T-helper 22 cell (primary cell): ENCODE measurements around the gene PPP2R5C.

Source experiments
- DNase-seq: peaks from one replicate; pipeline ENCODE4 v3.0.0-alpha.2; 2020; ENCODE audit warnings: low read depth

PPP2R5C gene

DNA sequence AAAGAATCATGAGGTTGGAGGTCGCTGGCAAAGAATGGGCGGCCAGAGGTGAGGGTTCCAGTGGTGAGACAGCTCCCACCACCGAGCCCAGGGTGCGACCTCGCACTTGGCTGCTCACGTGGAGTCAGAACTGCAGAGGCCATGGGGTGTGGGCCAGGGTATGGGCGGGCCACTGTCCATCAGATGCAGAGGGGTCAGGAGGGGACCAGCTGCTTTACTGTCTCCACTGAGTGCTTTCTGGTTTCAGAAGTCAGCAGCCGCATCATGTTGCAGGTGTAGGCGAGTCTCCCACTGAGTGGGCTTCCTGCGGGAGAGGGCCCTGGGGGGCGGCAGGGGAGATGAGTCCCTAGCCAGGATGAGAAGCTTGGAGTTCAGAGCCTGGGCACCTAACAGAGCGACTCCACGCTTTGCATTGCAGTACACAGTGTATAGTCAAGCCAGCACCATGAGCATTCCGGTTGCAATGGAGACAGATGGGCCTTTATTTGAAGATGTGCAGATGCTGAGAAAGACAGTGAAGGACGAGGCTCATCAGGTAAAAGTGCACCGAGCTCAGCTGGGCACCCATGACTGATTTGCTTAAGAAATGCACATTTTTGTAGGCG is 156.0 kb downstream of the PPP2R5C start:
- DNase-seq = no peak

DNA sequence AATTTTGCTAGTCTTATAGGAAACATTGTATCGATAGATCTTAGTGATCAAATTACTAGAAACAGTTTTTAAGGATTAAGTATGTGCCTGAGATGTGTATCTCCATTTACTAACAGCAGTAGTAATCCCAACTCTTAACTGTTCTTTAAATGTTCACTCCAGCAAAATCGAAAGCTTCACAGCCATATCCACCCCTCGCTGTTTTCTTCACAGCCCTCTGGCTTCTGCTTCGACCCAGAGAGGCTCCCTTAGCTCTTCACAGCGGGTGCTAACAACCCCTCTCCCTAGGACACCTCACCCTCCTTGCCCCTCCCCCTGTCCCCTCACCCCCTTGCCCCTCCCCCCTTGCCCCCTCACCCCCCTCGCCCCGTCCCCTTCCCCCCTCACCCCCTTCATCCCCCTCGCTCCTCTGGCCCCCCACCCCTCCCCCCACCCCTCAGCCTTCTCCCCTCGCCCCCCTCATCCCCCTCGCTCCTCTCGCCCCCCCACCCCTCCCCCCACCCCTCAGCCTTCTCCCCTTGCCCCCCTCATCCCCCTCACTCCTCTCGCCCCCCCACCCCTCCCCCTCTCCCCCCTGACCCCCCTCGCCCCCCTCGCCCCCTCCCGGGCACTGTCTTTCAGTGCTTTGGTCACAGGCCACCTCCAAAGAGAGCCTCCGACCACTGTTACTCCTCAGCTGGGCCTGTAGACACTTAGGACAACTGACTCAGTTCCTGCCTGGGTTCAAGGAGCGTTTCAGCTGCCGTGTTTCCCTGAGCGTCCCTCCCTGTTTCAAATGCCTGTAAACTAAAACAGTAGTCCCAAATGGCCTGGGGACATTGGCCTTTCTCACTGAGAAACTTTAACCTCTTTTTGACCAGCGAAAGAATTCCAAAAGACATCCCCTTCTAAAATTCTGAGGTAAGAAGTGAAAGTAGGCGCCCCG is 156.8 kb downstream of the PPP2R5C start:
- no peak for DNase-seq

DNA sequence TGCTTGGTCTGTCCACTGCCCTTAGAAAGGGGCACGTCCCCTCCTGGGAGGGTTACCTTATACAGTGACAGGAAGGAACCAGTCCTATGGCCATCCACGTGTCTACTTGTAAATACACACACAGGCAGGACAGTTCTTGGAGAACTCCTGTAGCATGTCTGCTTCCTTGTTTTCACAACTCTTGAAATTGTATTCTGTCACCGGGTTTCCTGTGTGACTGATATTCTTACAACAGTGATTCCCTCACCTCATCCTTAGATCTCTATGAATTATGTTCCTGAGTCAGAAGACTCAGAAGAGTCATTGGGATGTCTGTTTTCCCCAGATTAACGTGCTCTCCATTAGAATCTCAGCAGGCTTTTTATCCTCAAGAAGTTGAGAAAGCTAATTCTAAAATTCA is 158.8 kb downstream of the PPP2R5C start:
- DNase-seq = no peak

DNA sequence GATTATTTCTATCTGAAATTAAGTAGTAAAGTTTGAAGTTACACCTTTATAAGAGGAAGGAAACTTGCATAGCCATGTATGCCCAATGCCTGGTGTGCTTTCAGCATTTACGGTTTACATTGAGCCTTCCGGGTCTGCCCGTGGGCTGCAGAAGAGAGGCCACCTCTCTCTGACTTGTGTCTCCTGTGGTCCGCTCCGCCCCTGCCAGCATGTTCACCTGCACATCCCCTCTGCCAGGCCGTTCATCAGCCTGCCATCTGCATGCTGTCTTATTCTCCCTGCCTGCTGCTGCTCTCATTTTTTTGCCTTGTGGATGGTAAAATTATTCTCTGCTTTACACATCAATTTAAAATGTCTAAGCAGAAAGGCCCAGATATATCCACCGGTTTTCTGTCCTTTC is 161.4 kb downstream of the PPP2R5C start:
- DNase-seq = no peak

DNA sequence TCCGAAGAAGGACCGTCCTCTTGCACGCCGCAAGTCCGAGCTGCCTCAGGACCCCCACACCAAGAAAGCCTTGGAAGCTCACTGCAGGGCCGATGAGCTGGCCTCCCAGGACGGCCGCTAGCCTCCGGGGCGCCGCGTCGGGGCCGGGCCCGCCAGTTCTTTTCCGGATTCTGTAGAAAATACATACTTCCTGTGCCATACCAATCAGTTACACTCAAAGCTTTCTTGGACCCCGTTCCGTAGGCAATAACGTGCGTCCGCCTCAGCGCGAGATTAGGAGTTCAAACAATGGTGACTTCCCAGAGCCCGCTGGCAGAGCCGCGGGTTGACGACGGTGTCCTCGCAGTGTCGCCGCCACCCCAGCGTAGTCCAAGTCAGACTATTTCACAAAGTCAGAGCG is 163.6 kb downstream of the PPP2R5C start:
- no peak for DNase-seq

DNA sequence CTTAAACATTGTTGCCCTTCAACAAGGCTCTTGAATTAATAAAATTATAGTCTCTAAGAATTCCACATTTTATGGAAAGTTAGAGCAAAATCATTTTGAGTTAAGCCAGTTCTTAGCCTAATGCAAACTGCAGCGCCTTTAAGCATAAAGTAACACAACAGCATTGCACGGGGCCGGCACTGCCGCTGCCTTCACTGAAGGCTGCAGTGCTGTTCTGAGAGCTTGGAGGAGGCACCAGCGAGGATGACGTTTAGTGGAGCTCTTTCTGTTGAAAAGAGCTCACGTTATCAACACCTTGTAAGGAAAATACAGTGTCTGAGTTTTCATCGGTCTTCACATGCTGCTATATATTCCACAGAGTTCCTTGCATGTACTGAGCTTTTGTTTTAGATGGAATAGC is 164.6 kb downstream of the PPP2R5C start:
- DNase-seq = no peak

DNA sequence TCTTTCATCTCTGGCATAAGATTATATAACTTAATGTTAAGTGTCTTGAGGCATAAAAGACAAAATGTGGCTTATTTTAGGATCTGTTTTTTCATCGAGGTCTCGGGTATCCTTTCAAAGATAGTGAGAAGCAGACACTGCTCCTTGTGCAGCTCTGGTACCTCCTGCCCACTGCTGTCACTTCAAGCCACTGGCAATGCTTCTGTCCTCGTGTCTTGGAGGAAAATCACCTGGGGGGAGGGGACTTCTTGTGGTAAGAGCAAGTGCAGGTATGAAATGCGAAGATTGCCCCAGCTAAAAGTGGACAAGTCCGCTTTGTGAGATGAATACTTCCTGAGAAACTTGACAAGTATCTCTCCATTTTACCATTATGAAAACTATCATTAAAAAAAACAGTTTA is 165.1 kb downstream of the PPP2R5C start:
- no peak for DNase-seq

DNA sequence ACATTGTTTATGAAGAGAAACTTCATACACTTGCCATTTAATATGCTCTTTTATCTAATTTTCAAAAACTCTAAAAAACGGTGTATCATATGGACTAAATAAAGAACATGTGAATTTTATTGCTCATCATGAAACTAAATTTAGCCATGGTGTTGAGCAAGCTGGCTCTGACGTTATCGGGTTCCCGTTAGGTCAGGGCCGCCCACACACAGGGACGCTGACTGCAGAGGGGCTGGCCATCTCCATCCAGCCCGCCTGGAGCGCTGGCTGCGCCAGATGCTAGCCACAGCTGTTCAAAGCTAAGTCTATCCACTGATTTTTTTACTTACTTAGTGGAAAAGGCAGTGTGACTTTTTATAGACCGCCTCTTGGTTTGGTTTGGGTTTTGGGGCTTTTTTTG is 166.3 kb downstream of the PPP2R5C start:
- no peak for DNase-seq

DNA sequence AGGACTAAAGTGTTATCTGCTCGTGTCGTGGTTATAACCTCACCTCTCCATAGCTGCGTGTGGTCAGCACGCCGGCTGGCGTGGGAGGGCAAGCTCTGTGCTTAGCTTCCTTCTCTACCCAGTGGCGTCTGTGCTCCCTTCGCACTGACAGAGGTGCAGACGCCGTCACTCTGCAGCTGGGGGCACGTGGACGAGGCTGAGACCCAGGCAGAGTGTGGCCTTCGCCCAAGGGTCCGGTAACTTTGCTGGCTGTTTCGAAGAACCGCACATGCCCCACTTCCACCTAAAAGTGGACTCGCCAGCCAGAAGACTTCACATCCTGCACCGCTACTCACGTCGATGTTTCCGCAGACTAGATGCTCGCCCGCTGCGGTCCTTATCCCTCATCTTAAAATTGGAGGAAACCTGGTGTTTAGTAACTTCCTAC is 166.9 kb downstream of the PPP2R5C start:
- no peak for DNase-seq

DNA sequence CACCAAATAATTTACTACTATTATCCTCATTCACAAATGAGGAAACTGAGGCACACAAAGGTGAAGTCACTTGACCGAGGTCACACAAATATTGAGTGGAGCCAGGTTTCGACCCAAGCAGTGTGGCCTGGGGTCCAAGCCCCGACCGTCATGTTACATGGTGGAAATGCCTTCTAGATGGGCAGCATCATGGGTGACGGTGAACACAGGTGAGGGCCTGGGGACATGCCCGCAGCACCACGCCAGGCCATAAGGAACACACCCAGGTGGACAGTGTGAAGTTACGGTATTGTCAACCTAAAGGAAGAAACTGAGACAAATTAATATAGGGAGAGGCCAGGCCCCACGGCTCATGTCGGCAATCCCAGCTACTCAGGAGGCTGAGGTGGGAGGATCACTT is 167.6 kb downstream of the PPP2R5C start:
- DNase-seq = no peak

DNA sequence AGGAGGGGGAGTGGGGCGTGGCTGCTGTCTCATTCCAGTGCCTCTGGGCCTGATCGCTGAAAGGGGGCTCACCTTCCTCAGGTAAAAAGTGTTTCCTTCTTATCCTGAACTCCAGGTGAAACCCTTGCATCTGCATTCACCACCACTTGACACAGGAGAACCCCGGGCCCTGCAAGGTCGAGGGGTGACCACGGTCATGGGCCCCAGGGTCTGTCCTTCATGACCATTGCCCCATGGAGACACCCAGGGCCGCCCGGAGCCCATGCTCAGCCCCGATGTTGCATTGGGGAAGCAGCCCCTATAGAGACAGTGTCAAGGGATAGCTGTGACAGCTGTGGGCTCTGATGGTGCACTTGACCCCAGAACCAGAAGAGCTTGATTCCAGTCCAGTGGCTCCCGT is 168.4 kb downstream of the PPP2R5C start:
- DNase-seq = no peak

DNA sequence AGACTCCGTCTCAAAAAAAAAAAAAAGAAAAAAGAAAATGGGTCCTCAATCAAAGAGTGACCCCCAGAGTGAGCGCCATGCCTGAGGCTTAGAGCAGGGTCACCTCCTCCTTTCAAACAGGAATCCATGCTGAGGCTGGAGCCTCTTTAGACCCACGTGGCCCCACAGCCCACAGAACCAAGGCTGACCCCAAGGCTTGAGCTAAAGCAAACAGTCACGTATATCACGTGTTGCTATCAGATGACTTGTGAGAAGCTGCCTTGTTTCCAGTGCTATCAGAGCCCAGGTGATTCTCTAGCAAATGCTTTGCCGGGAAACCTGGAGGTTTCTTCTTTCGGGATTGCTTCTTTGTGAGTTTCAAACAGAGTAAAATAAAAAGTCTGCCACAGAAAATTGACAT is 171.2 kb downstream of the PPP2R5C start:
- DNase-seq = no peak

DNA sequence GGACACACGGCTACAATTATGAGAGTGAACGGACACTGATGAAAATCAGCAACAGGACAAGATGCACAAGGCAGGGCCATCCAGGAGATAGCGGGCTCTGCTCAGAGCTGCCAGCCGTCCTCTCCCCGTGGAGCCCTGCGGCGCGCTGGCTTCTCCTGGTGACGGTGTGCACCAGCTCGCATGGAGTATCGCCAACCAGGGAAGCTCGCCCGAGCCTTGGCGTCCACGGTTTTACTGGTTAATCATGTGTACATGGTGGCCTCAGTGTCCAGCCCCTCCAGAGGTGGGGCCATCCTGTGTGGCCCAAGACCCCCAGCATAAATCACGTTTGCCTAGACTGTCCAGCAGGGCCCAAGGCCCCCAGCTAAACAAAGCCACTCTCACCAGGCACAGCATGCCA is 171.7 kb downstream of the PPP2R5C start:
- no peak for DNase-seq

DNA sequence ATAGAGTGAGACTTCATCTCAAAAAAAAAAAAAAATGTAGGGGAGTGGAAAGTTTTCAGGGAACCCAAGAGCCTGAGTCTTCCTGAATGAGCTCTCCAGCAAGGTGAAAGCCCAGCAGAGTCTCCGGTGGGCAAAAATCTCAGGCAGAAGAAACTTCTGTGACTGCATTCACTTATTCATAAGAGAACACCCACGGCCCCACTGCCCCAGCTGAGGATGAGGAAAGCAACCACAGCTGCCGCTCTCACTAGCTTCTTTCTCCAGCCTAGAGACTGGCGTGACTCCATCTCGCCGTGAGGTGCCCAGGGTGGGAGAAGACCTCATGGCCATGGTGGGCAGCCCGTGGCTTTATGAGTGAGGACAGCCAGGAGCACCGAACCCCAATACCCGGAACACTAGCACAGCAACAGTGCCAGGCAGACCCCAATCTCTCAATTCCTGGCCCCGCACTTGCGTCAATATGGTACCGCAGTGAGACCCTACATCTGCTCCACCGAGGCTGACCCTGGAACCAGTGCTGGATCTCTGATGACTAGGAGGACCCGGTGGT is 173.2 kb downstream of the PPP2R5C start:
- no peak for DNase-seq

DNA sequence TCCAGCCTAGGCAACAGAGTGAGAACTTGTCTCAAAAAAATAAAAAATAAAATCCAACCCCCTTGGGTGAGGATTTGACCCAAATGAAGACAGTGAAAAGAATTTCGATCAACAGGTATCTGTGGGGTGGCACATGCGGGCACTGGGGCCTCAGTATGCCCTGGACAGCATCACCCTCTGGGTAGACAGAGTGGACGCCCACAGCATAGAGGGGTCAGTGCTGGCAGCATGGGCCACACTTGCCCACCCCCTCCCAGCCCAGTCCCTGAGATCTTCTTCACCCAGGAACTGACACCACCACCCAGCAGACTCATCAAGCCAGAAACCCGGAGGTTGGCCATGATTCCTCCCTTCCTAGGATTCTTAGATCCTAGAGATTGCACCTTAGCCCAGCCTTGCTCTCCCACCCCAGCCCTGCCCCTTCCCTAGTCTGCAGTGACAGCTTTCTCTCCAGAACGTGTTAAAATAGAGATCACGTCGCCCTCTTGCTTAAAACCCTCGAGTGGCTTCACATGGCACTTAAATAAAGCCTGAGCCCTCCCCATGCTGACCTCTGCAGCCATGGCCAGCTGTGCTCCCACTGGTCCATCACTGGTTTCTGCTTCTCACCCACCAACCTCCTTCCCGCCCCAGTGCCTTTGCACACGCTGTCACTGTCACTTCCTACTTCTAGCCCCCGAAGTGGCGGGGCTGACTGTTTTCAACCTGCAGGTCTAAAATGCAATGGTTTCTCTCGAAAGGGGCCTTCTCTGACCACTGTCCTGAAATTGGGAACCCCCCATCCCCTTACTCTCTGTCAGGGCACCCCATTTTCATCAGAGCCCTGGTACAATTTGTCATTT is 176.6 kb downstream of the PPP2R5C start:
- DNase-seq = no peak

DNA sequence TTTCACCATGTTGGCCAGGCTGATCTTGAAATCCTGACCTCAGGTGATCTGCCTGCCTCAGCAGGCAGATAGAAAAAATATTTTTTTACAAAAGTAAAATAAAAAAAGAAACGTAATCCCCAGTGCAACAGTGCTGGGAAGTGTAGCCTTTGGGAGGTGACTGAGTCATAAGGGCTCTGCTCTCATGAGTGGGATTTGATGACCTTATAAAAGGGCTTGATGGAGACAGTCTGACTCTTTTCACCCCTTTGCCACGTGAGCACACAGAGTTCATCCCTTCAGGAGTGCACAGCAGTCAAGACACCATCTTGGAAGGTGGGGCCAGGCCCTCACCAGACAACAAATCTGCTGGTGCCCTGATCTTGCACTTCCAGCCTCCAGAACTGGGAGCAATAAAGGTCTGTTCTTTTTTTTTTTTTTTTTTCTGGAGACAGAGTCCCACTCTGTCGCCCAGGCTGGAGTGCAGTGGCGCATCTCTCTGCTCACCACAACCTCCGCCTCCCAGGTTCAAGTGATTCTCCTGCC is 178.2 kb downstream of the PPP2R5C start:
- DNase-seq = no peak

DNA sequence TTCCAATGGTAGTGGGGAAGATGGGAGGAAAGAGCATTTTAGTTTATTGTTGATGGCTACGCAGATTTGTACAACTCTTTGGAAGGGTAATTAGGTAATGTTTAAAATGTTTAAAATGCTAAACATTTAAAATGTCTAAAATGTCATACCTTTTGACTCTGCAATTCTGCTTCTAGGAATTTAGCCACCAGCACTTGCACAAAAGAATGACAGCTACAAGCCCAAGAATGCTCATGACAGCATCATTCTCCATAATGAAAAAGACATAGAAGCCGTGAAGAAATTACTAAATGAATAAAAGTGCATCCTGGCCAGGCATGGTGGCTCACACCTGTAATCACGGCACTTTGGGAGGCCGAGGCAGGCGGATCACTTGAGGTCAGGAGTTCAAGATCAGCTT is 182.9 kb downstream of the PPP2R5C start:
- DNase-seq = no peak

DNA sequence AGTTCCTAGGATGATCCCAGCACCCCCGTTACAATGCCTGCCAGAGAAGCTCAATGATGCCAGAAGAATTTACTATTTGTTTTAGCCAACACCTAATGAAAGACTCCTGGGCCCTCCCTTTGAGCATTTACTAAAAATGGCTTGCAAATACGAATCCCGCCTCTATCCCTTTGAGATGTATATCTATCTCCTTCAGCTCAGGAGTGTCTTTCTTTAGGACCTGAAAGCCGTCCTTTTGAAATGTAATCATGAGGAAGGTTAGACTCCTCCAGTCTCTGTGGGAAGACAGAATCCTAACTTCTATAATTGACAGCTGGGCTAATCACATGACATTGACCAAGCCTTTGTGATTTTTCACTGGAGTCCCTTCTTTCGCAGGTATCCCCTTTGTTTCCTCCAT is 183.7 kb downstream of the PPP2R5C start:
- DNase-seq = no peak

DNA sequence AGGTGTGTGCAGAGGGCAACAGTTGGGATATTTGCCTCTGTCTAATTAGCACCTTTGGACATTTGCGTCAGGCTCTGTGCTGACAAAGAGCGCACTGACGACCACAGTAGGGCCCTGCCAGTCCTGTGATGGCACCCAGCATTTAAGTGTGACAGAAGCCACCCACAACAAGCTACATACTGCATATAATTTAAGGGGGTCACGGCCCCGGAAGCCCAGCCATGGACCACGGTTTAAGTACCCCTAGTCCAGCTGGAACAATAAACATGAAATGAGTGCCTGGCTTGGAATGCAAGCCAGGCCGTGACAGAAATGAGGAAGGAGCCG is 186.0 kb downstream of the PPP2R5C start:
- DNase-seq = no peak

DNA sequence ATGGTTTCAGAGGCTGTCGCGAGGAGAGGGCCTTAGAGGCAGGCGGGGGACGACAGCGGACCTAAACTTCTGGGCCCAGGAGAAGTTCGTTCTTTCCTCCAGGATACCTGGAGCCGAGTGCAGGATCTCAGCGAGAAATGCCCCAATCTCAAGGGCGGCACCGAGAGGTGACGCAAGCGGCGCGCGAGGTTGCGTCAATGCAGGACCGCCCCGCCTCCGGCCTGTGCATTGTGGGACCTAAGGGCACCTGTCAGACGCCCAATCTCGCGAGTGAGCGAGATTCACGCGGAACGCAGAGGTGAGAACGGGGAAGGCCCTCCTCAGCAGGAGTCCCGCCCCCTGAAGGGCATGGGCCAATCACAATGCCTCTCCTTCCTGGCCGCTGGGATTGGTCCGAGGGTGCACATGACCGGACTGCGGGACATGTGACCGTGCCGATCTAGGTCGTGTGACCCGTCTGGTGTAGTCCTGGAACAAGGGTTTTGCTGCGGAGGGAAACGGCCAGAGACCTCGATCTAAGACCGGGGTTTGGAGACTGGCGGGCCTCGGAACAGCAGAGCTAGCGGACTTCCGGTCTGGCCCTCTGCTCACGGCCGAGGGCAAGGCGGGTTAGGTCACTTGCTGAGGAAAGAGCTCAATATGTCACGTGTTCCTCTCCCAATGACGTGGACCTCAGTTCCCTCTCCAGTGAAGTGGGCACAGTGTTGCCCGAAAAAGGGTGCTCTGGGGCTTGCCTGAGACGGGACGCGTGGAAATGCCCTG is 186.6 kb downstream of the PPP2R5C start:
- peak; percentile 100 for DNase-seq

DNA sequence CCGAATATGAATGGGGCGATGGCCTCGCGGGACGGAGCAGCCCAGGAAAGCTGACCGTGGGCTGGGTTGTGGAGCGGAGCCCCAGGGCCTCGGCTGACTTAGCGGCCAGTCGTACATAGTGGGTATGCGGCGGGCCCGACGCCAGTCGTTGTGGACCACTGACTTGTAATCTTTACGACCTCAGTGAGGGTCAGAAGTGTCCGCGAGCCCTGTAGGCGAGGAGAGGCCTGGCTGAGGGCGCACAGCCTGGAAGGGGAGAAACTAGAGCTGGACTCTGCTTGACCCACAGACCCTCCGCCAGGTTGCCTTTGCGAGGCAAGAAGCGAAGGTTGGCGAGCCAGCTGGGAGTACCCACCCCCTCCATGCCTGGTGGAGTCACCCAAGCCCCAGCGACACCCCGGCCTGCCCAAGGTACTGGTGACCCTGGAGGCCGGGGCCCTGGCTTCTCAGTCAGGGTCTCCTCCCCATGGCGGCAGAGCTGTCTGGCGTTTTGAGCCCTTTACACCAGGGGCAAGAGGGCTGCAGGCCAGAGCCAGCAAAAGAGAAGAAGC is 187.2 kb downstream of the PPP2R5C start:
- no peak for DNase-seq
